Loucy (cell line): ENCODE data around the gene ABHD6.

Source experiments
- CTCF ChIP-seq: fragments of 200-600 bp; sonication (generic); conservative IDR thresholded peaks from 2 replicates; pipeline ENCODE4 v1.5.1; 2014; ENCODE audit warnings: mild to moderate bottlenecking, antibody characterized with exemption, low read length
- EZH2phosphoT487 ChIP-seq: fragments of 200-600 bp; IDR thresholded peaks from 2 replicates; pipeline ENCODE4 v1.6.1; 2018; ENCODE audit warnings: antibody characterized with exemption, mild to moderate bottlenecking, moderate library complexity, borderline replicate concordance

GRCh38 chr3:58331593-58332152 lies 94.1 kb downstream of the ABHD6 start:
- TF ChIP-seq CTCF = no peak
- TF ChIP-seq EZH2phosphoT487 = no peak
